ENCODE data around the gene CDCA3.

Gene CDCA3

GRCh38 chr12:6809056-6809455, 42.0 kb downstream of the CDCA3 start:
- POLR2A ChIA-PET, result no interaction called here
- Histone ChIP-seq H3K27me3 (replicated peaks in 2 of 5; ENCODE audit: control insufficient read depth in 4 of 5, insufficient read depth in 5 of 5, low read length in 4 of 5) (no peaks in the 10 kb centered on the region), H3K4me1 (ENCODE audit: control extremely low read depth in 1 of 4, control insufficient read depth in 4 of 4, insufficient read depth in 4 of 4, low read length in 3 of 4) (peaks cover 0 to 5% (median 0%) of the 10 kb centered on the region in 4 experiments), H3K4me3 (ENCODE audit: control insufficient read depth in 1 of 7, extremely low read depth in 1 of 7, insufficient read depth in 4 of 7, low read depth in 2 of 7, low read length in 6 of 7) (no peak overlapping the region), H3K36me3 (ENCODE audit: control insufficient read depth in 4 of 4, insufficient read depth in 4 of 4, low read length in 3 of 4) (no peaks in the 10 kb centered on the region), H3K27ac (ENCODE audit: insufficient read depth in 1 of 2, low read depth in 1 of 2, low read length in 2 of 2, poor library complexity in 1 of 2, severe bottlenecking in 2 of 2) (no peak overlapping the region), H3K9me3 (ENCODE audit: control extremely low read depth in 1 of 5, control insufficient read depth in 4 of 5, insufficient read depth in 2 of 5, low read depth in 1 of 5, low read length in 4 of 5) (no peaks in the 10 kb centered on the region)
- CTCF ChIA-PET, result interaction anchor here (1.5 to 10.5 kb wide), 2 partner anchors 17 to 73 kb away, joined by 6 to 97 read pairs; partner anchors contain the start of genes GPR162 and P3H3
- no peak for DNase-seq
- 90% methylated on average over 10 of the region's 10 CpGs for WGBS (ENCODE audit: insufficient coverage)

GRCh38 chr12:6807170-6807569, 43.9 kb downstream of the CDCA3 start:
- DNase-seq, result no peak
- WGBS (ENCODE audit: insufficient coverage), result no CpG with 5 or more reads among the region's 1 CpG
- H3K4me3 ChIP-seq (ENCODE audit: control insufficient read depth in 1 of 7, extremely low read depth in 1 of 7, insufficient read depth in 4 of 7, low read depth in 2 of 7, low read length in 6 of 7), result no peak overlapping the region
- ChIA-PET POLR2A (no interaction called here), CTCF (interaction anchor here (1.0 to 10.5 kb wide), 2 partner anchors 14 to 19 kb away, joined by 3 to 97 read pairs; partner anchors contain the start of genes GPR162 and P3H3)
- no peaks in the 10 kb centered on the region for H3K36me3 ChIP-seq (ENCODE audit: control insufficient read depth in 4 of 4, insufficient read depth in 4 of 4, low read length in 3 of 4)
- H3K9me3 ChIP-seq (ENCODE audit: control extremely low read depth in 1 of 5, control insufficient read depth in 4 of 5, insufficient read depth in 2 of 5, low read depth in 1 of 5, low read length in 4 of 5), result no peaks in the 10 kb centered on the region
- H3K4me1 ChIP-seq (ENCODE audit: control extremely low read depth in 1 of 4, control insufficient read depth in 4 of 4, insufficient read depth in 4 of 4, low read length in 3 of 4), result no peaks in the 10 kb centered on the region
- H3K27me3 ChIP-seq (replicated peaks in 2 of 5; ENCODE audit: control insufficient read depth in 4 of 5, insufficient read depth in 5 of 5, low read length in 4 of 5), result no peaks in the 10 kb centered on the region
- H3K27ac ChIP-seq (ENCODE audit: insufficient read depth in 1 of 2, low read depth in 1 of 2, low read length in 2 of 2, poor library complexity in 1 of 2, severe bottlenecking in 2 of 2), result no peak overlapping the region

GRCh38 chr12:6799147-6799546, 51.9 kb downstream of the CDCA3 start:
- POLR2A ChIA-PET, result no interaction called here
- Histone ChIP-seq H3K27ac (ENCODE audit: insufficient read depth in 1 of 2, low read depth in 1 of 2, low read length in 2 of 2, poor library complexity in 1 of 2, severe bottlenecking in 2 of 2) (no peak overlapping the region), H3K4me3 (ENCODE audit: control insufficient read depth in 1 of 7, extremely low read depth in 1 of 7, insufficient read depth in 4 of 7, low read depth in 2 of 7, low read length in 6 of 7) (no peak overlapping the region), H3K27me3 (replicated peaks in 2 of 5; ENCODE audit: control insufficient read depth in 4 of 5, insufficient read depth in 5 of 5, low read length in 4 of 5) (no peaks in the 10 kb centered on the region), H3K9me3 (ENCODE audit: control extremely low read depth in 1 of 5, control insufficient read depth in 4 of 5, insufficient read depth in 2 of 5, low read depth in 1 of 5, low read length in 4 of 5) (no peaks in the 10 kb centered on the region), H3K4me1 (ENCODE audit: control extremely low read depth in 1 of 4, control insufficient read depth in 4 of 4, insufficient read depth in 4 of 4, low read length in 3 of 4) (no peaks in the 10 kb centered on the region), H3K36me3 (ENCODE audit: control insufficient read depth in 4 of 4, insufficient read depth in 4 of 4, low read length in 3 of 4) (no peaks in the 10 kb centered on the region)
- DNase-seq, result no peak
- 83% methylated on average over 3 of the region's 5 CpGs for WGBS (ENCODE audit: insufficient coverage)
- CTCF ChIA-PET, result interaction anchor here (0.7 to 1.1 kb wide), 2 partner anchors 32 to 45 kb away, joined by 3 read pairs; no protein-coding TSS in a partner anchor
